ENCODE data around the gene FGF22. TPM values are rescaled to one million over a fixed set of nuclear protein-coding genes. Genes with fewer than 3 reads are reported as not detected.
A peak's percentile ranks its signal among the peaks of the same experiment; 100 is the strongest.

The FGF22 gene
- total and polyA plus RNA-seq, 7 experiments from 2014 or later, result 0.17 to 1.8 (median 0.95) TPM; not detected in 3

DNA sequence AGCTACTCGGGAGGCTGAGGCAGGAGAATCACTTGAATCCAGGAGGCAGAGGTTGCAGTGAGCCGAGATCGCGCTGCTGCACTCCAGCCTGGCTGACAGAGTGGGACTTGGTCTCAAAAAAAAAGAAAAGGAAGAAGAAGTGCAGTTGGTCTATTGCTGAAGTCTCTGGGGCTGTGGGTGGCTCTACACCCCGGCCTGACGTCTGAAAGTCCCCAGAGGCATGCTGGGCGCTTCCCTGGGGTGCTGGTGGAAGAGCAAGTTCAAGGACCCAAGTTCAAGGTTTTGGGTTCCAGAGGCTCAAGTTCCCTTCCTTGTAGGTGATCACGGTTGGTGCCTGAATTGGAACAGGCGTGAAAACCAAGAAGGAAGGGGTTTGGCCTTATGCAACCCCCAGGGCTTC is 46.2 kb upstream of the FGF22 start:
- DNase-seq (no peak), ATAC-seq (no peak)
- Mint-ChIP-seq H3K9me3 (no peaks in the 10 kb centered on the region), H3K27me3 (peaks cover 0 to 28% (median 0%) of the 10 kb centered on the region in 5 donors), H3K27ac (peak overlapping the region in 1 of 9 donors; percentile 13), H3K4me1 (peaks cover 0 to 3% (median 0%) of the 10 kb centered on the region in 7 donors), H3K36me3 (no peaks in the 10 kb centered on the region), H3K4me3 (peak overlapping the region in 1 of 10 donors; percentile 38)
- CTCF ChIA-PET, result no interaction called here
- intact Hi-C loops (cut with micrococcal nuclease), result no loop called here
- Histone ChIP-seq H3K4me1 (ENCODE audit: control insufficient read depth in 2 of 2, insufficient read depth in 2 of 2, low read length in 2 of 2) (peaks cover 8% of the 10 kb centered on the region in 2 donors), H3K27ac (ENCODE audit: low read depth, low read length) (no peak overlapping the region), H3K4me3 (ENCODE audit: low read length) (no peak overlapping the region), H3K27me3 (ENCODE audit: control insufficient read depth in 2 of 2, insufficient read depth in 2 of 2, low read length in 2 of 2) (peaks cover 0 to 10% of the 10 kb centered on the region in 2 donors), H3K36me3 (ENCODE audit: control insufficient read depth in 2 of 3, insufficient read depth in 3 of 3, low read length in 3 of 3) (no peaks in the 10 kb centered on the region), H3K9me3 (ENCODE audit: control insufficient read depth in 2 of 3, low read length in 3 of 3) (no peaks in the 10 kb centered on the region)
- POLR2A ChIA-PET, result no interaction called here

DNA sequence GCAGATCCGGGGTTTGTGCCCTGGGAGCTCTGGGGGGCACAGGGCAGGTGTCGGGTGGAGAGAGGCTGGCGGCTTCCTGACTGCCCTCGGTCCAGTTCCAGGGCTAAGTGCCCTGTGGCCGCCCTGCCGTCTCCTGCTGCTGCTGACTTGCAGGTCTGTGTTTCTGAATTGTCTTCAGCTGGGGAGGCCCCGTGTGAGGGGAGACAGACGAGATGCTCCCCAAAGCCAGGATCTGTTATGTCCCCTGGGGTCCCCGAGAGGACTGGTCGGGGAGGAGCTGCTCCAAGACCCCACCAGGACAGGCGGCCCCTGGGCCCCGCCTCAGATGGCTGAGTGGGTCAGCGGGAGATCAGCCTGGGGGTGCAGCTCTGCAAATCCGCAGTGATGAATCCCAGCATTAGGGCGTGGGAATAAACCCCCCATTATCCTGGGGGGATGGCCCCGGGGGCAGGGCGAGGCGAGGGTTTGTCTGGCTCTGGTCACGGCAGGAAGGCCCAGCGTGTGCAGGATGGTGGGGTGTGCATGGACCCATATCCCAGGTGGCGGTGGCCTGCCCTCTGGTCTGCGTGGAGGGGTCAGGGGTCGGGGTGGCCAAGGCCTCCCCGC is 45.3 kb upstream of the FGF22 start:
- ATAC-seq, result no peak
- Mint-ChIP-seq H3K9me3 (no peaks in the 10 kb centered on the region), H3K27ac (no peak overlapping the region), H3K4me3 (no peak overlapping the region), H3K27me3 (peaks cover 0 to 21% (median 0%) of the 10 kb centered on the region in 5 donors), H3K36me3 (no peaks in the 10 kb centered on the region), H3K4me1 (peaks cover 0 to 3% (median 0%) of the 10 kb centered on the region in 7 donors)
- Histone ChIP-seq H3K36me3 (ENCODE audit: control insufficient read depth in 2 of 3, insufficient read depth in 3 of 3, low read length in 3 of 3) (no peaks in the 10 kb centered on the region), H3K4me1 (ENCODE audit: control insufficient read depth in 2 of 2, insufficient read depth in 2 of 2, low read length in 2 of 2) (peaks cover 0 to 1% of the 10 kb centered on the region in 2 donors), H3K27me3 (ENCODE audit: control insufficient read depth in 2 of 2, insufficient read depth in 2 of 2, low read length in 2 of 2) (peaks cover 0 to 4% of the 10 kb centered on the region in 2 donors), H3K27ac (ENCODE audit: low read depth, low read length) (no peak overlapping the region), H3K4me3 (ENCODE audit: low read length) (no peak overlapping the region), H3K9me3 (ENCODE audit: control insufficient read depth in 2 of 3, low read length in 3 of 3) (no peaks in the 10 kb centered on the region)
- no peak for DNase-seq
- ChIA-PET CTCF (no interaction called here), POLR2A (no interaction called here)
- intact Hi-C loops (cut with micrococcal nuclease), result no loop called here

DNA sequence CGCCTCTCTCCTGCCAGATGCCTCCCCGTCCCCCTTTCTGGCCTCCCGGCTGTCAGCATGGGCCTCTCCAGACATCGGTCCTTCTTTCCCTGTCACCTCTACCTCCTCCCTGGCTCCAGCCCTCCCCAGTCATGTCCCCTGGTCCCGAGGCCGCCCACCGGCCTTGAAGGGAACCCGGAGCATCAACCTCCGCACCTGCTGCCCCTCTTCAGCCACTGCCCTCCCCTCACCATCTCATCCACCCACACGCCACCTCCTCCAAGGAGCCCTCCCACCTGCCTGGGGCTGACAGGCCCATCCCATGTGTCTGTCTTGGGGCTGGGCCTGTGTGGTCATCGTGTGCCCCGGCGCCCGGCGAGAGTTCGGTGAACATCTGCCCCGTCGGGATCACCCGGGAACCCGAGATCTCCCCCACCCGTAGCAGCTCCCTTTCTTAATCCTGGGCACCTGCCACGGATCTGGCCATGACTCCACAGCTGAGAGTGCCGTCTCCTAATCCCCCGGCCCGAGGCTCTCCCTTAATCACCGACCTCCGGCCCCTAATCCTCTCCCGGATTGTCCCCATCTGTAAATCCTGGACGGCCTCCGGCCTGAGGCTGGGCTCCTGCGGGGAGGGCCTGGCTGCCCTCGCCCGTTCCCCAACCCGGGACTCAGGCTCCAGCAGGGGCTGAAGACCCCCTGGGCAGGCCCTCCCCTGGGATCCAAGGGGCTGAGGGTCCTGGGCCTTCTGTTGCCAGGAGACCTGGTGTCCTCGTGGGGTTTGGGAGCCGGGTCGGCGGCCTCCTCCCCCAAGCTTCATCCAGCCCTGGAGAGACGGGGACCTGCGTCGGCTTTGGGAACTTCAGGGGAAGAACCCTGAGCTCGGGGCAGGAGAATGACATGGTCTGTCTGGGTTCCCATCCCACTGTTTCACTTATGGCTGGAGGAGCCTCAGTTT is 44.1 kb upstream of the FGF22 start:
- H3K36me3 Mint-ChIP-seq, result no peaks in the 10 kb centered on the region
- ChIA-PET CTCF (no interaction called here), POLR2A (no interaction called here)
- Histone ChIP-seq H3K27ac (ENCODE audit: low read depth, low read length) (no peak overlapping the region), H3K36me3 (ENCODE audit: control insufficient read depth in 2 of 3, insufficient read depth in 3 of 3, low read length in 3 of 3) (no peaks in the 10 kb centered on the region), H3K27me3 (ENCODE audit: control insufficient read depth in 2 of 2, insufficient read depth in 2 of 2, low read length in 2 of 2) (peaks cover 0 to 3% of the 10 kb centered on the region in 2 donors), H3K9me3 (ENCODE audit: control insufficient read depth in 2 of 3, low read length in 3 of 3) (no peaks in the 10 kb centered on the region), H3K4me3 (ENCODE audit: low read length) (no peak overlapping the region), H3K4me1 (ENCODE audit: control insufficient read depth in 2 of 2, insufficient read depth in 2 of 2, low read length in 2 of 2) (no peaks in the 10 kb centered on the region)
- H3K4me3 Mint-ChIP-seq, result no peak overlapping the region
- H3K4me1 Mint-ChIP-seq, result peaks cover 0 to 3% (median 0%) of the 10 kb centered on the region in 7 donors
- H3K9me3 Mint-ChIP-seq, result no peaks in the 10 kb centered on the region
- peaks cover 0 to 20% (median 0%) of the 10 kb centered on the region in 5 donors for H3K27me3 Mint-ChIP-seq
- H3K27ac Mint-ChIP-seq, result no peak overlapping the region
- intact Hi-C loops (cut with micrococcal nuclease), result no loop called here
- ATAC-seq, result no peak
- DNase-seq, result no peak

DNA sequence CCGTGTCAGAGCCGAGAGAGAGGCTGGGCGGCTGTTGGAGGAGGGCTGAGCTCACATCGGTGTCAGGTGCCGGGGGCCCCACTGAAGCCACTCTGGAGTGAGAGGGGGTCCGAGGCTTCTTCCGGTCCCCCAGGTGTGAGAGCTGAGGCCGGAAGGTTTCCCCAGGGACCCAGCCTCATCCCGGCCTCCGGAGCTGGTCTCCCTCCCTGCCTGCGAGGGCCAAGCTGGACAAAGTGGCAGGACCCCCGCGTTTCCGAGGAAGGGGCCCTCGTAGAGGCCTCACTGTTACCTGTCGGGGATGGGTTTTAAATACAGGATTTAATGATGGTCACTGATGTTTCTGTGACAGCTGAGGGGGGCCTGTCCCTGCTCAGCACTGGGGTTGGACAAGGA is 43.4 kb upstream of the FGF22 start:
- Histone ChIP-seq H3K4me3 (ENCODE audit: low read length) (no peak overlapping the region), H3K27ac (ENCODE audit: low read depth, low read length) (no peak overlapping the region), H3K9me3 (ENCODE audit: control insufficient read depth in 2 of 3, low read length in 3 of 3) (no peaks in the 10 kb centered on the region), H3K4me1 (ENCODE audit: control insufficient read depth in 2 of 2, insufficient read depth in 2 of 2, low read length in 2 of 2) (no peaks in the 10 kb centered on the region), H3K27me3 (ENCODE audit: control insufficient read depth in 2 of 2, insufficient read depth in 2 of 2, low read length in 2 of 2) (no peaks in the 10 kb centered on the region), H3K36me3 (ENCODE audit: control insufficient read depth in 2 of 3, insufficient read depth in 3 of 3, low read length in 3 of 3) (no peaks in the 10 kb centered on the region)
- CTCF ChIA-PET, result no interaction called here
- Mint-ChIP-seq H3K27me3 (peaks cover 0 to 17% (median 0%) of the 10 kb centered on the region in 5 donors), H3K27ac (no peak overlapping the region), H3K4me3 (no peak overlapping the region), H3K4me1 (peaks cover 0 to 3% (median 0%) of the 10 kb centered on the region in 7 donors), H3K9me3 (peaks cover 0 to 2% (median 0%) of the 10 kb centered on the region in 11 donors), H3K36me3 (no peaks in the 10 kb centered on the region)
- POLR2A ChIA-PET, result no interaction called here
- intact Hi-C loops (cut with micrococcal nuclease), result no loop called here
- ATAC-seq (no peak), DNase-seq (no peak)

DNA sequence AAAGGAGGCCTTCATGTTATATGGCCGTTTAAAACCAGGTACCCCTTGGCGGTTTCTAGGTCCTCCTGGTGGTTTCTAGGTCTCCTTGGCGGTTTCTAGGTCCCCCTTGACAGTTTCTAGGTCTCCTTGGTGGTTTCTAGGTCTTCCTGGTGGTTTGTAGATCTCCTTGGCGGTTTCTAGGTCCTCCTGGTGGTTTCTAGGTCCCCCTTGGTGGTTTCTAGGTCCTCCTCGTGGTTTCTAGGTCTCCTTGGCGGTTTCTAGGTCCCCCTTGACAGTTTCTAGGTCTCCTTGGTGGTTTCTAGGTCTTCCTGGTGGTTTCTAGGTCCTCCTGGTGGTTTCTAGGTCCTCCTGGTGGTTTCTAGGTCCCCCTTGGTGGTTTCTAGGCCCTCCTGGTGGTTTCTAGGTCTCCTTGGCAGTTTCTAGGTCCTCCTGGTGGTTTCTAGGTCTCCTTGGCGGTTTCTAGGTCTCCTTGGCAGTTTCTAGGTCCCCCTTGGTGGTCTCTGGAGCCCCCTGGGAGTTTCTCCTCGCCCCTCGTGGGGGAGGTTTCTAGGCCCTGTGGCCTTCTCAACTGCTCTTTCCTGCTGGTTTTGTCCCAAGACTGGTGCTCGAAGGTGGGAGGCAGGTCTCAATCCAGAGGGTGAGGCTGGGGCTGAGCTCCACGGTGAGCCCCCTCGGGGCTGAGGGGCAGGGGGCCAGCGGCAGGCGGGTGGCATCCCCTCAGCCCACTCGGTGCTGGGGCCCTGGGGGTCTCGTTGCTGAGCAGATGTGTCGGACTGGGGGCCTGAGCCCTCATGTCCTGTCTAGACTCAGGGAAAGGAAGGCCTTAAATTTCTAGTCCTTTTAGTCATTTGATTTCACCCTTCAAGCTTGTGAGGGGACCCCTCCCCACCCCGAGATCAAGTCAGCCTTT is 42.0 kb upstream of the FGF22 start:
- ATAC-seq, result no peak
- CTCF ChIA-PET, result interaction anchor here (0.7 kb wide), 1 partner anchor 406 kb away, joined by 3 read pairs; no protein-coding TSS in a partner anchor
- peaks cover 0 to 7% (median 0%) of the 10 kb centered on the region in 7 donors for H3K4me1 Mint-ChIP-seq

DNA sequence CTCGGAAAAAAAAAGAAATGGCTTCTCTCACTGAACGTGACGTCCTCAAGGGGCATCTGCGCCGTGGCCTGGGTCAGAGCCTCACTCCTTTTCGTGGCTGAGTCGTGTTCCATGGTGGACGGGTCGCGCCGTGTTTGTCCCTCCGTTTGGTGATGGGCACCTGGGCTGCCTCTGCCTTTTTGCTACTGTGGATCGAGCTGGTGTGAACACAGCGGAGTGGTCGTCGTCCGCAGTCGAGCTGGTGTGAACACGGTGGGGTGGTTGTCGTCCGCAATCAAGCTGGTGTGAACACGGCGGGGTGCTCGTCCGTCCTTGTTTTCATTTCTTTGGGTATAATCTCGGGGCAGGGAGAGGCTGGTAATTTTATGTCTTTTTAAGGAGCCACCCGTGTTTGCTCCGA is 38.4 kb upstream of the FGF22 start:
- ChIA-PET CTCF (interaction anchor here (0.7 kb wide), 1 partner anchor 152 kb away, joined by 3 read pairs; no protein-coding TSS in a partner anchor), POLR2A (no interaction called here)
- Histone ChIP-seq H3K36me3 (ENCODE audit: control insufficient read depth in 2 of 3, insufficient read depth in 3 of 3, low read length in 3 of 3) (no peaks in the 10 kb centered on the region), H3K4me1 (ENCODE audit: control insufficient read depth in 2 of 2, insufficient read depth in 2 of 2, low read length in 2 of 2) (no peaks in the 10 kb centered on the region), H3K4me3 (ENCODE audit: low read length) (no peak overlapping the region), H3K27me3 (ENCODE audit: control insufficient read depth in 2 of 2, insufficient read depth in 2 of 2, low read length in 2 of 2) (no peaks in the 10 kb centered on the region), H3K9me3 (ENCODE audit: control insufficient read depth in 2 of 3, low read length in 3 of 3) (no peaks in the 10 kb centered on the region), H3K27ac (ENCODE audit: low read depth, low read length) (no peak overlapping the region)
- H3K9me3 Mint-ChIP-seq, result peaks cover 0 to 4% (median 0%) of the 10 kb centered on the region in 11 donors
- peaks cover 0 to 4% (median 0%) of the 10 kb centered on the region in 7 donors for H3K4me1 Mint-ChIP-seq
- H3K4me3 Mint-ChIP-seq, result no peak overlapping the region
- ATAC-seq, result no peak
- no peak for DNase-seq
- H3K27ac Mint-ChIP-seq, result no peak overlapping the region
- intact Hi-C loops (cut with micrococcal nuclease), result no loop called here
- H3K36me3 Mint-ChIP-seq, result no peaks in the 10 kb centered on the region
- H3K27me3 Mint-ChIP-seq, result no peaks in the 10 kb centered on the region

More for the DNA sequence above, 42.0 kb upstream of the FGF22 start:
- H3K36me3 ChIP-seq (ENCODE audit: control insufficient read depth in 2 of 3, insufficient read depth in 3 of 3, low read length in 3 of 3), result no peaks in the 10 kb centered on the region
- peaks cover 0 to 11% (median 0%) of the 10 kb centered on the region in 5 donors for H3K27me3 Mint-ChIP-seq
- POLR2A ChIA-PET, result no interaction called here
- H3K4me3 ChIP-seq (ENCODE audit: low read length), result no peak overlapping the region
- H3K9me3 ChIP-seq (ENCODE audit: control insufficient read depth in 2 of 3, low read length in 3 of 3), result no peaks in the 10 kb centered on the region
- H3K27ac Mint-ChIP-seq, result peak overlapping the region in 1 of 9 donors; percentile 32
- H3K4me1 ChIP-seq (ENCODE audit: control insufficient read depth in 2 of 2, insufficient read depth in 2 of 2, low read length in 2 of 2), result no peaks in the 10 kb centered on the region
- no peak overlapping the region for H3K27ac ChIP-seq (ENCODE audit: low read depth, low read length)
- no peak overlapping the region for H3K4me3 Mint-ChIP-seq
- H3K27me3 ChIP-seq (ENCODE audit: control insufficient read depth in 2 of 2, insufficient read depth in 2 of 2, low read length in 2 of 2), result no peaks in the 10 kb centered on the region
- peaks cover 0 to 3% (median 0%) of the 10 kb centered on the region in 11 donors for H3K9me3 Mint-ChIP-seq
- intact Hi-C loops (cut with micrococcal nuclease), result no loop called here
- DNase-seq, result no peak
- H3K36me3 Mint-ChIP-seq, result no peaks in the 10 kb centered on the region
